Measurements from ENCODE around the gene OR1I1.
"Not testable (repeated sequence)": the region's sequence is repeated elsewhere in the genome, so short reads cannot be mapped to it uniquely, and the experiment has no call there.

OR1I1 gene

GRCh38 chr19:15047680-15048079 lies 34.3 kb upstream of the OR1I1 start:
- TF ChIP-seq CTCF (IDR thresholded peaks at IDR 0.05; ENCODE audit: extremely low read depth, missing control alignments) = no peak
- no peak for DNase-seq (ENCODE audit: low spot score)

- no peak for DNase-seq (ENCODE audit: low spot score)
- no peak for TF ChIP-seq CTCF (IDR thresholded peaks at IDR 0.05; ENCODE audit: extremely low read depth, missing control alignments)
These were observed 33.9 kb upstream of the OR1I1 start for GRCh38 chr19:15048128-15048527.

GRCh38 chr19:15048885-15049541 lies 33.0 kb upstream of the OR1I1 start, which contains the start of gene CASP14:
CASP14 (plus strand) TSS chr19:15049480; CDS start chr19:15052252, 2,772 bp downstream.
- no peak for TF ChIP-seq CTCF (IDR thresholded peaks at IDR 0.05; ENCODE audit: extremely low read depth, missing control alignments)
- no peak for DNase-seq (ENCODE audit: low spot score)

GRCh38 chr19:15050639-15051038 lies 31.4 kb upstream of the OR1I1 start:
- TF ChIP-seq CTCF (IDR thresholded peaks at IDR 0.05; ENCODE audit: extremely low read depth, missing control alignments) = no peak
- DNase-seq (ENCODE audit: low spot score) = no peak

- DNase-seq (ENCODE audit: low spot score) = no peak
- no peak for TF ChIP-seq CTCF (IDR thresholded peaks at IDR 0.05; ENCODE audit: extremely low read depth, missing control alignments)
These were observed 20.0 kb upstream of the OR1I1 start for GRCh38 chr19:15062036-15062435.

- DNase-seq (ENCODE audit: low spot score) = not testable (repeated sequence)
These were observed 11.6 kb upstream of the OR1I1 start for GRCh38 chr19:15070386-15070785.

GRCh38 chr19:15072930-15073647 lies 8.9 kb upstream of the OR1I1 start:
- TF ChIP-seq CTCF (IDR thresholded peaks at IDR 0.05; ENCODE audit: extremely low read depth, missing control alignments) = no peak
- no peak for DNase-seq (ENCODE audit: low spot score)

- no peak for DNase-seq (ENCODE audit: low spot score)
- no peak for TF ChIP-seq CTCF (IDR thresholded peaks at IDR 0.05; ENCODE audit: extremely low read depth, missing control alignments)
These were observed 7.6 kb upstream of the OR1I1 start for GRCh38 chr19:15074371-15074770.

Measured in GM20000 (cell line).